Testis (tissue), 3 donors: ENCODE measurements around the gene OS9. TPM values are rescaled to one million over a fixed set of nuclear protein-coding genes. Genes with fewer than 3 reads are reported as not detected.
"Not testable (repeated sequence)": the region's sequence is repeated elsewhere in the genome, so short reads cannot be mapped to it uniquely, and the experiment has no call there.

Source experiments
- DNase-seq: peaks from one replicate; pipeline ENCODE4 v3.0.0-alpha.2; 2019
- H3K27ac ChIP-seq, 2 donors: fragments of 200-600 bp; sonication (generic); one replicate each; pipeline ENCODE4 v1.5.1; 2019
- H3K27me3 ChIP-seq: fragments of 200-600 bp; sonication (generic); one replicate; pipeline ENCODE4 v1.5.1; 2019
- H3K36me3 ChIP-seq: fragments of 200-600 bp; sonication (generic); one replicate; pipeline ENCODE4 v1.5.1; 2017; ENCODE audit warnings: low read depth; ENCODE audit errors: missing control alignments
- H3K4me1 ChIP-seq: fragments of 200-600 bp; sonication (generic); one replicate; pipeline ENCODE4 v1.5.1; 2019
- H3K4me3 ChIP-seq, 2 donors: fragments of 200-600 bp; sonication (generic); one replicate each; pipeline ENCODE4 v1.5.1; 2017 to 2019
- H3K9me3 ChIP-seq: fragments of 200-600 bp; sonication (generic); one replicate; pipeline ENCODE4 v1.5.1; 2017
- CTCF ChIP-seq, 3 experiments: fragments of 450-650 bp in 2 of 3; fragments of 200-600 bp in 1 of 3; sonication (generic) in 1 of 3; IDR thresholded peaks; one replicate each; pipeline ENCODE4 v1.5.1; 2016 to 2019; ENCODE audit warnings: antibody characterized with exemption in 3 of 3, mild to moderate bottlenecking in 2 of 3, moderate library complexity in 1 of 3
- POLR2A ChIP-seq: fragments of 450-650 bp; IDR thresholded peaks from one replicate; pipeline ENCODE4 v1.6.1; 2017; ENCODE audit warnings: antibody characterized with exemption, mild to moderate bottlenecking, moderate library complexity
- WGBS, 2 donors: methylation state at CpG; one replicate each; pipeline ENCODE4 v1.1.5; 2018; 5-methylcytosine and 5-hydroxymethylcytosine counted together
- intact Hi-C: fragments of 100-400 bp; cut with DNase I; formaldehyde crosslinking; loops from one replicate; pipeline ENCODE4 v1.15.1; 2023; ENCODE audit warnings: low total_unique reads
- polyA plus RNA-seq: library from polyadenylated mRNA; stranded (reverse); fragments of 350-450 nt; fragmentation: Illumina TruSeq; extraction: RNeasy Lipid Tissue Mini Kit (QIAGEN cat#74804); gene quantifications from one replicate; pipeline ENCODE4 v1.2.3, GENCODE V29; 2014; ENCODE audit warnings: low read depth, low replicate concordance; ENCODE audit not compliant: insufficient read depth
- total RNA-seq, 2 donors: library from RNA; depleted of rRNA; stranded (reverse); fragments of >200 nt; gene quantifications; one replicate each; pipeline ENCODE4 v1.2.3, GENCODE V29; 2016

OS9 gene
- total and polyA plus RNA-seq, 3 donors from 2014 or later: 88.1 to 158 (median 121) TPM

GRCh38 chr12:57707250-57707649, 13.3 kb downstream of the OS9 start:
- Histone ChIP-seq H3K27ac (no peak overlapping the region), H3K4me3 (no peak overlapping the region), H3K4me1 (no peaks in the 10 kb centered on the region), H3K36me3 (no peaks in the 10 kb centered on the region), H3K9me3 (no peaks in the 10 kb centered on the region), H3K27me3 (no peaks in the 10 kb centered on the region)
- TF ChIP-seq CTCF (IDR thresholded peaks at IDR 0.05) (no peak), POLR2A (no peak)
- DNase-seq: no peak
- WGBS, 2 donors: 94 to 98% methylated on average over 3 of the region's 3 CpGs
- intact Hi-C loops: no loop called here

GRCh38 chr12:57708296-57708695, 14.4 kb downstream of the OS9 start:
- no peak overlapping the region for H3K4me3 ChIP-seq
- no peaks in the 10 kb centered on the region for H3K4me1 ChIP-seq
- no peak overlapping the region for H3K27ac ChIP-seq
- H3K27me3 ChIP-seq: no peaks in the 10 kb centered on the region
- H3K36me3 ChIP-seq: no peaks in the 10 kb centered on the region
- intact Hi-C loops: no loop called here
- H3K9me3 ChIP-seq: no peaks in the 10 kb centered on the region
- 88 to 94% methylated on average over 2 of the region's 2 CpGs for WGBS, 2 donors
- no peak for DNase-seq
- TF ChIP-seq CTCF (IDR thresholded peaks at IDR 0.05) (no peak), POLR2A (no peak)

- TF ChIP-seq CTCF (IDR thresholded peaks at IDR 0.05) (no peak), POLR2A (no peak)
These were observed 18.8 kb downstream of the OS9 start for GRCh38 chr12:57712701-57713100.

GRCh38 chr12:57713209-57713608, 19.3 kb downstream of the OS9 start:
- no peaks in the 10 kb centered on the region for H3K36me3 ChIP-seq
- H3K9me3 ChIP-seq: no peaks in the 10 kb centered on the region
- no peaks in the 10 kb centered on the region for H3K27me3 ChIP-seq
- H3K4me3 ChIP-seq: no peak overlapping the region
- TF ChIP-seq POLR2A: no peak
- no peak overlapping the region for H3K27ac ChIP-seq
- H3K4me1 ChIP-seq: no peaks in the 10 kb centered on the region
- DNase-seq: no peak
- intact Hi-C loops: no loop called here
- WGBS, 2 donors: 89 to 93% methylated on average over 5 of the region's 5 CpGs

More at GRCh38 chr12:57712701-57713100, 18.8 kb downstream of the OS9 start:
- Histone ChIP-seq H3K4me1 (no peaks in the 10 kb centered on the region), H3K27ac (no peak overlapping the region), H3K36me3 (no peaks in the 10 kb centered on the region), H3K4me3 (no peak overlapping the region), H3K9me3 (no peaks in the 10 kb centered on the region), H3K27me3 (no peaks in the 10 kb centered on the region)
- DNase-seq: no peak
- 99 to 100% methylated on average over 3 of the region's 3 CpGs for WGBS, 2 donors
- intact Hi-C loops: no loop called here

- DNase-seq, H3K9me3 ChIP-seq: not testable (repeated sequence)
These were observed 21.3 kb downstream of the OS9 start for GRCh38 chr12:57715036-57715748.

DNA sequence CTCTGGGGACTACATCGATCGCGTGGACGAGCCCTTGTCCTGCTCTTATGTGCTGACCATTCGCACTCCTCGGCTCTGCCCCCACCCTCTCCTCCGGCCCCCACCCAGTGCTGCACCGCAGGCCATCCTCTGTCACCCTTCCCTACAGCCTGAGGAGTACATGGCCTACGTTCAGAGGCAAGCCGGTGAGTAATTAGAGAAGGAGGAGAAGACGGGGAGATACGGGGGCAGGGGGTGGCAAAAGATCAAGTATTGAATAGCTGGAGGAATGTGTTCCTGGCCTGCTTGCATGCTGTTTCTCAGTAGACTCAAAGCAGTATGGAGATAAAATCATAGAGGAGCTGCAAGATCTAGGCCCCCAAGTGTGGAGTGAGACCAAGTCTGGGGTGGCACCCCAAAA, 21.9 kb downstream of the OS9 start:
- 95% methylated on average over 12 of the region's 12 CpGs for WGBS, 2 donors
- Histone ChIP-seq H3K36me3 (no peaks in the 10 kb centered on the region), H3K4me3 (no peak overlapping the region)

More at GRCh38 chr12:57715036-57715748, 21.3 kb downstream of the OS9 start:
- intact Hi-C loops, H3K27me3 ChIP-seq, H3K4me1 ChIP-seq, H3K4me3 ChIP-seq, H3K36me3 ChIP-seq, H3K27ac ChIP-seq: not testable (repeated sequence)
- 89 to 96% methylated on average over 6 of the region's 6 CpGs for WGBS, 2 donors

More for the DNA sequence above, 21.9 kb downstream of the OS9 start:
- DNase-seq: no peak
- intact Hi-C loops: no loop called here
- no peaks in the 10 kb centered on the region for H3K27me3 ChIP-seq
- no peak overlapping the region for H3K27ac ChIP-seq
- H3K4me1 ChIP-seq: no peaks in the 10 kb centered on the region
- H3K9me3 ChIP-seq: no peaks in the 10 kb centered on the region
- no peak for TF ChIP-seq CTCF (IDR thresholded peaks at IDR 0.05)
- no peak for TF ChIP-seq POLR2A
